Glutamatergic neuron (in vitro differentiated cells): ENCODE measurements around the gene BLTP3B. TPM values are rescaled to one million over a fixed set of nuclear protein-coding genes. Genes with fewer than 3 reads are reported as not detected.

Source experiments
- DNase-seq: peaks from one replicate; pipeline ENCODE4 v3.0.0; 2022
- H3K27ac Mint-ChIP-seq: one replicate; pipeline ENCODE4 v1.8.0; 2020; ENCODE audit warnings: mild to moderate bottlenecking, mixed read lengths, inconsistent platforms; ENCODE audit not compliant: unreplicated experiment
- H3K27me3 Mint-ChIP-seq: one replicate; pipeline ENCODE4 v1.8.0; 2020; ENCODE audit warnings: mild to moderate bottlenecking, moderate library complexity, mixed read lengths, inconsistent platforms; ENCODE audit not compliant: unreplicated experiment
- H3K36me3 Mint-ChIP-seq: one replicate; pipeline ENCODE4 v1.8.0; 2020; ENCODE audit warnings: mild to moderate bottlenecking, mixed read lengths, inconsistent platforms; ENCODE audit not compliant: unreplicated experiment
- H3K4me1 Mint-ChIP-seq: one replicate; pipeline ENCODE4 v1.8.0; 2020; ENCODE audit warnings: mild to moderate bottlenecking, low read depth, mixed read lengths, inconsistent platforms; ENCODE audit not compliant: unreplicated experiment
- H3K4me3 Mint-ChIP-seq: one replicate; pipeline ENCODE4 v1.8.0; 2020; ENCODE audit warnings: mild to moderate bottlenecking, mixed read lengths, inconsistent platforms; ENCODE audit not compliant: unreplicated experiment
- H3K9me3 Mint-ChIP-seq: one replicate; pipeline ENCODE4 v1.8.0; 2020; ENCODE audit warnings: mild to moderate bottlenecking, moderate library complexity, mixed read lengths, inconsistent platforms; ENCODE audit not compliant: unreplicated experiment
- total RNA-seq: library from RNA; stranded (reverse); fragmentation: NEBNext Ultra II Directional; extraction: Animal tissue kit (Norgen Biotek cat#: 25700); gene quantifications from one replicate; pipeline ENCODE4 v1.2.1, GENCODE V29; 2021; ENCODE audit not compliant: unreplicated experiment
- TF ChIP-seq, protein P1 (sequence below): fragments of 200-600 bp; sonication (generic); IDR thresholded peaks from one replicate; pipeline ENCODE4 v1.5.0; 2021; ENCODE audit not compliant: partially characterized antibody, unreplicated experiment

Gene BLTP3B
- total RNA-seq, 1 donor from 2014 or later: 25.7 TPM

GRCh38 chr12:100128512-100128908, 14.2 kb downstream of the BLTP3B start:
- Mint-ChIP-seq H3K9me3 (no peaks in the 10 kb centered on the region), H3K4me3 (no peak overlapping the region), H3K27me3 (peaks cover 2% of the 10 kb centered on the region), H3K36me3 (no peaks in the 10 kb centered on the region), H3K27ac (no peak overlapping the region), H3K4me1 (peaks cover 4% of the 10 kb centered on the region)
- DNase-seq: peak; percentile 51
- TF ChIP-seq, protein P1, sequence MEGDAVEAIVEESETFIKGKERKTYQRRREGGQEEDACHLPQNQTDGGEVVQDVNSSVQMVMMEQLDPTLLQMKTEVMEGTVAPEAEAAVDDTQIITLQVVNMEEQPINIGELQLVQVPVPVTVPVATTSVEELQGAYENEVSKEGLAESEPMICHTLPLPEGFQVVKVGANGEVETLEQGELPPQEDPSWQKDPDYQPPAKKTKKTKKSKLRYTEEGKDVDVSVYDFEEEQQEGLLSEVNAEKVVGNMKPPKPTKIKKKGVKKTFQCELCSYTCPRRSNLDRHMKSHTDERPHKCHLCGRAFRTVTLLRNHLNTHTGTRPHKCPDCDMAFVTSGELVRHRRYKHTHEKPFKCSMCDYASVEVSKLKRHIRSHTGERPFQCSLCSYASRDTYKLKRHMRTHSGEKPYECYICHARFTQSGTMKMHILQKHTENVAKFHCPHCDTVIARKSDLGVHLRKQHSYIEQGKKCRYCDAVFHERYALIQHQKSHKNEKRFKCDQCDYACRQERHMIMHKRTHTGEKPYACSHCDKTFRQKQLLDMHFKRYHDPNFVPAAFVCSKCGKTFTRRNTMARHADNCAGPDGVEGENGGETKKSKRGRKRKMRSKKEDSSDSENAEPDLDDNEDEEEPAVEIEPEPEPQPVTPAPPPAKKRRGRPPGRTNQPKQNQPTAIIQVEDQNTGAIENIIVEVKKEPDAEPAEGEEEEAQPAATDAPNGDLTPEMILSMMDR: no peak

DNA sequence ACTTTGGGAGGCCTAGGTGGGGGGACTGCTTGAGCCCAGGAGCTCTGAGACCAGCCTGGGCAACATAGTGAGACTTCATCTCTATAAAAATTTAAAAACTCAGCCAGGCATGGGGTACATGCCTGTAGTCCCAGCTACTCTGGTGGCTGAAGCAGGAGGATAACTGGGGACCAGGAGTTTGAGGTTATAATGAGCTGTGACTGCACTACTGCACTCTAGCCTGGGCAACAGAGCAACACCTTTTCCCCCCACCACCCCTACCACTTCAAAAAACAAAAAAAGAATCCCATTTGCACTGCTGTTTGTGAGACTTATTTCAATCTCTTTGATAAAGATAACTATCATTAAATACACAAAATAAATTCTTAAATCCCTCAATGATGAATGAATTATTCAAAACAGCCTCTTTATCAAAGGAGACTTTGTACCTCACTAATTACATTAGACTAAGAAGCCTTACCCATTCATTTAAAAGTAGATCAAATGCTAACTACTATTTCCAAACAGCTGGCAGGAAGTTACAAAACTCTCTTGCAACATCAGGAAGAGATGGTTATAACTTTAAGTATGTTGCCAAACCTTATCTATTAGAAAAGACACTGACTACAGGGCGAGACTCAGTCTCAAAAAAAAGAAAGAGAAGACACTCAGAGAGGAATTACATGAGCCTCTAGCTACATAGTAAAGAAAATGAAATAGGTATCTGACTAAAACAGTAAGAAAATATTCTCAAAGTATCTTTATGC, 14.7 kb downstream of the BLTP3B start:
- Mint-ChIP-seq H3K4me3 (no peak overlapping the region), H3K27ac (no peak overlapping the region), H3K36me3 (no peaks in the 10 kb centered on the region), H3K4me1 (peaks cover 5% of the 10 kb centered on the region), H3K27me3 (peaks cover 2% of the 10 kb centered on the region), H3K9me3 (no peaks in the 10 kb centered on the region)
- TF ChIP-seq, protein P1: no peak
- DNase-seq: no peak

DNA sequence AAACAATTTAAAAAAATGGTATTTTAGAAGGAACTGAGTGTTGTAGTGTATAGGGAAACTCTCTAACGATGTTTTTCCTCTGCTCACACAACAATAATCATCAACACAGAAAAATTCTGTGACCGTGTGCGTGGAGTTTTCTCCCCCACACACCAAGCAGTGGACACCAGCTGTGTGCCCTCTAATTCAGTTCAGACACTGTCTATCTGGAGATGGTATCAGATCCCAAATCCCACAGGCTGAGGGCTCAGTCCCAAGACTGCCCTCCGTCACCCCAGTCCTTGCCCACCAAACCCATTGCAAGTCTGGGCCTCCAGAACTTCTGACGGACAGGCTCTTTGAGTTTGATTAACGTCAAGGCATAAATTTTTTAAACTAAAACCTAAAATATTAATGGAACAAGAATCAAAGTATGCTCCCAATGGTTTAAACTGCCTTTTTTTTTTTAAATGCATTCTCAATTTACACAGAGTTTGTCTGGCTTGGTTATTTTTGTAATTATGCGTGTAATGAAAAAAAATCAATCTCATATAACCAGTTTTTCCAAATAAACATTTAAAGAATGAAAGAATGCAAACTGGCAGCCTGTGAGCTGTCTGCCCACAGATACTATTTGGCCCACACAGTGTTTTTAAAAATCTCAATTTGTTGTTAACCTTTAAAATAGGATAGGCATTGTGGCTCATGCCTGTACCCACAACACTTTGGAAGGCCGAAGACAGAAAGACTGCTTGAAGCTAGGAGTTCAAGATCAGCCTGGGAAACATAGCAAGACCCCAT, 19.2 kb downstream of the BLTP3B start:
- H3K9me3 Mint-ChIP-seq: no peaks in the 10 kb centered on the region
- peaks cover 10% of the 10 kb centered on the region for H3K4me1 Mint-ChIP-seq
- no peak for DNase-seq
- TF ChIP-seq, protein P1: no peak
- peaks cover 2% of the 10 kb centered on the region for H3K27me3 Mint-ChIP-seq
- no peak overlapping the region for H3K4me3 Mint-ChIP-seq
- H3K27ac Mint-ChIP-seq: no peak overlapping the region
- H3K36me3 Mint-ChIP-seq: peaks cover 4% of the 10 kb centered on the region

- H3K4me1 Mint-ChIP-seq: peaks cover 6% of the 10 kb centered on the region
- H3K27me3 Mint-ChIP-seq: no peaks in the 10 kb centered on the region
- DNase-seq: no peak
- H3K4me3 Mint-ChIP-seq: no peak overlapping the region
- H3K9me3 Mint-ChIP-seq: peaks cover 2% of the 10 kb centered on the region
- H3K27ac Mint-ChIP-seq: no peak overlapping the region
- TF ChIP-seq, protein P1: no peak
- peaks cover 8% of the 10 kb centered on the region for H3K36me3 Mint-ChIP-seq
These were observed 22.3 kb downstream of the BLTP3B start for GRCh38 chr12:100120355-100120754.

- H3K27ac Mint-ChIP-seq: no peak overlapping the region
- peaks cover 2% of the 10 kb centered on the region for H3K9me3 Mint-ChIP-seq
- peaks cover 5% of the 10 kb centered on the region for H3K36me3 Mint-ChIP-seq
- H3K4me1 Mint-ChIP-seq: no peaks in the 10 kb centered on the region
- DNase-seq: no peak
- no peaks in the 10 kb centered on the region for H3K27me3 Mint-ChIP-seq
- TF ChIP-seq, protein P1: no peak
- H3K4me3 Mint-ChIP-seq: no peak overlapping the region
These were observed 27.4 kb downstream of the BLTP3B start for GRCh38 chr12:100115291-100115690.
